ENCODE results near the gene FCGR1A.
"Not testable (repeated sequence)": the region's sequence is repeated elsewhere in the genome, so short reads cannot be mapped to it uniquely, and the experiment has no call there.

DNA sequence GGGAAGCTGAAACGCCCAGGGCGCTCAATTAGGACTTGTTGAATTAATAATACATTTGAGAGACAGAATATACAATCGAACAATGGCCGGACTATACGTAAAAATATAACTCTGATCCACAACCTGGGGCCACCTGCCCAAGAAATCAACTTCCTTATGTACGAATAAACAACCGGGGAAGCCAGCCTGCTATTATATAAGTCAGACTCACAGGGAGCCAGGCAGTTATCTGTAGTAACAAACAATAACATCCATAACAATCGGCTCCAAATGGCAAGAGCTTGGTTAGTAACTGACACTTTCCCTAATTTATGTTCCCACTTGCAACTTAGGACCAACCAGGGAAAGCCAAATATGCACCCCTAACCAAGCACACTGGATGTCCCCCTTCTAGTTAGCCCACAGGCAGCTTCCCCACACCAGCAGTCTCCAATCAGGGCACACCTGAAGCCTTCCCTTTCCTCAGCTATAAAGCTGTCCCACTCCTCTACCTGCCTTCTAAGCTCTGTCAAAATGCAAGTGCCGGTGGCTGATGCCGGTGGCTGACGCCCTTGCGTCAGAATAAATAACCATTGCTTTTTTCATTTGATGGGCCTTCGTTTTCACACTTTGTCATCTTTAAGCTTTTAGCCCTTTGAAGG, 41.8 kb upstream of the FCGR1A start:
- TF ChIP-seq, protein P1, sequence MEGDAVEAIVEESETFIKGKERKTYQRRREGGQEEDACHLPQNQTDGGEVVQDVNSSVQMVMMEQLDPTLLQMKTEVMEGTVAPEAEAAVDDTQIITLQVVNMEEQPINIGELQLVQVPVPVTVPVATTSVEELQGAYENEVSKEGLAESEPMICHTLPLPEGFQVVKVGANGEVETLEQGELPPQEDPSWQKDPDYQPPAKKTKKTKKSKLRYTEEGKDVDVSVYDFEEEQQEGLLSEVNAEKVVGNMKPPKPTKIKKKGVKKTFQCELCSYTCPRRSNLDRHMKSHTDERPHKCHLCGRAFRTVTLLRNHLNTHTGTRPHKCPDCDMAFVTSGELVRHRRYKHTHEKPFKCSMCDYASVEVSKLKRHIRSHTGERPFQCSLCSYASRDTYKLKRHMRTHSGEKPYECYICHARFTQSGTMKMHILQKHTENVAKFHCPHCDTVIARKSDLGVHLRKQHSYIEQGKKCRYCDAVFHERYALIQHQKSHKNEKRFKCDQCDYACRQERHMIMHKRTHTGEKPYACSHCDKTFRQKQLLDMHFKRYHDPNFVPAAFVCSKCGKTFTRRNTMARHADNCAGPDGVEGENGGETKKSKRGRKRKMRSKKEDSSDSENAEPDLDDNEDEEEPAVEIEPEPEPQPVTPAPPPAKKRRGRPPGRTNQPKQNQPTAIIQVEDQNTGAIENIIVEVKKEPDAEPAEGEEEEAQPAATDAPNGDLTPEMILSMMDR (IDR thresholded peaks at IDR 0.05): not testable (repeated sequence)
- not testable (repeated sequence) for TF ChIP-seq POLR2A (IDR thresholded peaks at IDR 0.05)
